ENCODE results near the gene CSTA.
A peak's percentile ranks its signal among the peaks of the same experiment; 100 is the strongest.
"Not testable (repeated sequence)": the region's sequence is repeated elsewhere in the genome, so short reads cannot be mapped to it uniquely, and the experiment has no call there.

The CSTA gene

DNA sequence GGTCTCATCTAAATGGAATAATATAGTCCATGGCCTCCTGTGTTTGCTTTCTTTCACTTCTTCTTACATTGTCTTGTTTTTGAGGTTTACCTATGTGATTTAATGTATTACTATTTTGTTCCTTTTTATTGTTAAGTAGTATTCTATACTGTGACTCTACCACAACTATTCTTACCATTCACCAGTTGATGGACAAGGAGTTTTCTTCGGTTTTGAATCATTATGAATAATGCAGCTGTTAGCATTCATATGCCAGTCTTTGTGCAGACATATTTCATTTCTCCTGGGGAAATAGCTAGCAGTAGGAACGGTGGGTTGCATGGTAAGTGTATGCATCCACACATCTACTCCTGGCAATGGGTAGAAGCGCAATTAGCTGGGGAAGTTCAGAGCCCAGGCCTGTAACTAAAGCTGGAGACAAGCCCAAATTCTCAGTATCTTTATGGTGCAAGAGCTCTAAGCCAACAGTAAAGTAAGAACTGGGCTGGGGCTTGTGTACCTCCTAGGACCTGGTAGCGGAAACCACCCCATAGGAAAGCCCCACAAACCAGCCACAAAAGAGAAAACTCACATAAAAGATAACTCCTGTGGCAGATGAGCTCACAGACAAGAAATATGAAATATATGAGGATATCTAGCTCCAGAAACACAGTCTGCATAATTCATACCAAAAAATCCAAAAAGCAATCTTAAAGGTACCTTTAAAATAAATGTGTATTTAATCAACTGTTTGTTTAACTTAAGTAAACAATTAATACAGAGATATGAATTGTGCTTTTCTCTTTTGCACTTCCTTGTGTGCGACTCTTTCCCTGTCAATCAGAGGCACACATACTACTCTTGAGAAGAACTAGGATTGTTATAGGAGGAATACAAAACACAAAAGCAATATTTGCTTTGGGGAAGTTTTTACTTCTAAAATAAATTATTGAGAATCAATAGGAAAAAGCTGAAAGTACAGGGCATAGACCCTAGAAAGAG lies 2.7 kb upstream of the CSTA start:
- DNase-seq = no peak

DNA sequence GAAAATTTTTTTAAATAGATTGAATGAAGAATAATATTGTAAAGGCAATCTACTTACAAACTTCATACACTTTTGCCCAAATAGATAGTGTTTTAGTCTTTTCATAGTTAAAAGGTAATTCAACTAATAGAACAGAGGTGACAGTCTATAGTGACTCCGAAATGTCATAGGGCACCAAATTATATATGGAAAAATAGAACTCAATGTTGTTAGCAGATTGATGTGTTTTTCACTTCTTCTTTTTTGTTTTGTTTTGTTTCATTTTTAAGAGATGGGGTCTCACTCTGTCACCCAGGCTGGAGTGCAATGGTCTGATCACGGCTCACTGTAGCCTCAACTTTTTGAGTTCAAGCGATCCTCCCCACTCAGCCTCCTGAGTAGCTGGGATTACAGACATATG lies 721 bp downstream of the CSTA start:
- no peak for DNase-seq

DNA sequence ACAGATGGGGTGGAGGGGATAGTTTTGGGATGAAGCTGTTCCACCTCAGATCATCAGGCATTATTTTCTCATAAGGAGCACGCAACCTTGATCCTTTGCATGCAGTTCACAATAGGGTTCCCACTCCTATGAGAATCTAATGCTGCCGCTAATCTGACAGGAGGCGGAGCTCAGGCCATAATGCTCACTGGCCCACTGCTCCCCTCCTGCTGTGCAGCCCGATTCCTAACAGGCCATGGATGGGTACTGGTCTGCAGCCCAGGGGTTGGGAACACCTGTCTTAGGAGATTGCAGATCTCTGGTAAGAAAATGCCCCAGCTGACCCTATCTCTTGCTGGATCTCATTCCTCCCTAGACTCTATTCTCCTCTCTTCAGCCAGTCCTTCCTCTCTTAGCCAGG lies 6.8 kb downstream of the CSTA start:
- DNase-seq = no peak

DNA sequence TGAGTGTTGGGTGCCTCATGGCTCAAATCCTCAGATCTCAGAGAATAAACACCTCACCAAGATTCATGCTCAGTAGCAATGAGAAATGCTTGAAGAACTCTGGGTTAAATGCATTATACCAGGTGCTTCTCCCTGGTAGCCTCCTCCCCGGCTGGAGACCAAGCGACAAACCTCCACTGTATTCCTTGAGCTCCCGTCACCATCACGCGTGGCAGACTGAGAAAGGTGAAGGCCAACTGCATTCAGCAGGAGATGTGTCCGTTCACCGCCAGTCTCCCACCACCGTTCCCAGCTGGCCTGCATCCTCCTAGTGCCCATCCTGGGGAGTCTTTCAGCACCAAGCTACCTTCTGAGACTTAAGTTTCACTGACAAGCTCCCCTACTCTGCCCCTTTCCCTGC lies 7.5 kb downstream of the CSTA start:
- DNase-seq = no peak

DNA sequence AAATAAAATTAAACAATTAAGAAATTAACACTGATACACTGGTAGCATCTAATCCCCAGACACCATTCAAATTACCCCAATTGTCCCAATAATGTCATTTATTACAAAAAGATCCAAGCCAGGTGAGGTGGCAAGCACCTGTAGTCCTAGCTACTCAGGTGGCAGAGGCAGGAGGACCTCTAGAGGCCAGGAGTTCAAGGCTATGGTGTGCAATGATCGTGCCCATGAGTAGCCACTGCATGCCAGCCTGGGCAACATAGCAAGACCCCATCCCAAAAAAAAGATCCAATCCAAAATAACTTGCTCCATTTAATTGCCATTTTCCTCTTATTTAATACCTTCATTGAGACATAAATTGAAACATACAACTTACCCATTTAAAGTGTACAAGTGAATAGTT lies 17.8 kb downstream of the CSTA start:
- DNase-seq = no peak

DNA sequence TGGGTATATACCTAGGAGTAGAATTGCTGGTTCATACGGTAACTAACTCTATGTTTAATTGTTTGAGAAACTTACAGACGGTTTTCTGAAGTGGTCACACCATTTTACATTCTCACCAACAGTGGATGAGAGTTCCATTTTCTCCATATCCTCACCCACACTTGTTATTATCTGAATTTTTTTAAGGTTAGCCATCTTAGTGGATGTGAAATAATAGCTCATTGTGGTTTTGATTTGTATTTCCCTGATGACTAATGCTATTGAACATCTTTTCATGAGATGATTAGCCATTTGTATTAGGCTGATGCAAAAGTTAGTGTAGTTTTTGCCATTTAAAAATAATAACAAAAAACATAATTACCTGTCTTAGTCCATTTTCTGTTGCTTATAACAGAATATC lies 18.6 kb downstream of the CSTA start:
- DNase-seq = no peak

DNA sequence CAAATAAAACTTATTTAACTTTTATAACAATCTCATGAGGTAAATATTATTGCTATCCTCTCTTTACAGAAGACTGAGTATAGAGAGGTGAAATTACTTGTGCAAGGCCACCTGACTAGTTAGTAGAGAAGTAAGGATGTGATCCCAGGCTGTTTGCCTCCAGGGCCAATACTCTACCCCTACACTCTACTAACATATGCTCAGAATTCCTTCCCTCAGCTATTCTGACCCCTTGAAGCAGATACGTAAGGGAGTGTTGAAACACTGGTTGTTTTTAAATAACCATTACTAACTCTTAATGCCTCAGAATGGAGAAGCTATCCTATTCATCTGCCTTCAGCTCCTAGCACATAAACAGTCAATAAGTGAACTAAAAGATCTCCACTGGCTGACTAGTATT lies 24.1 kb downstream of the CSTA start:
- DNase-seq = no peak

DNA sequence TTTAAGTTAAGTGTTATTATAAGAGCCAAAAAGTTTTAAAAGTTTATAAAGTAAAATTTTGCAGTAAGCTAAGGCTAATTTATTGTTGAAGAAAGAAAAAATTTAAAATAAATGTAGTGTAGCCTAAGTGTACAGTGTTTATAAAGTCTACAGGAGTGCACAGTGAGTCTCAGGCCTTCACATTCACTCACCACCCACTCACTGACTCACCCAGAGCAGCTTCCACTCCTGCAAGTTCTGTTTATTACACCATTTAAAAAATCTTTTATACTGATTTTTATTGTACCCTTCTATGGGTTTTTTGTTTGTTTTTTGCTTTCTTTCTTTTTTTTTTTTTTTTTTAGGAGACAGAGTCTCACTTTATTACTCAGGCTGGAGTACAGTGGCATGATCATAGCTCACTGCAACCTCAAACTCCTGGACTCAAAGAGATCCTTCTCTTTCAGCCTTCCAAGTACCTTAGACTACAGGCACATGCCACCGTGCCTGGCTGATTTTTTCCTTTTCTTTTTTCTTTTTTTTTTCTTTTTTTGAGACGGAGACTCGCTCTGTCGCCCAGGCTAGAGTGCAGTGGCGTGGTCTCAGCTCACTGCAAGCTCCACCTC lies 25.9 kb downstream of the CSTA start:
- DNase-seq = no peak

DNA sequence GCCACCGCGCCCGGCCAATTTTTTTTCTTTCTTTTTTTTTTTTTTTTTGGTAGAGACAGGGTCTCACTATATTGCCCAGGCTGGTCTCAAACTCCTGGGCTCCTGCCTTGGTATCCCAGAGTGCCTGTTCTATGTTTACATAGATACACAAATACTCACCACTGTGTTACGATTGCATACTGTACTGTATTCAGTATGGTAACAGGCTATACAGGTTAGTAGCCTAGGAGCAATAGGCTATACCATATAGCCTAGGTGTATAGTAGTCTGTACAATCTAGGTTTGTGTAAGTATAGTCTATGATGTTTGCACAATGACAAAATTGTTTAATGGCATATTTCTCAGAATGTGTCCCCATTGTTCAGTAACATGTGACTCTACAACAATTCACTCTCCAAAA lies 26.6 kb downstream of the CSTA start:
- DNase-seq = peak in 1 of 2 experiments; percentile 13

DNA sequence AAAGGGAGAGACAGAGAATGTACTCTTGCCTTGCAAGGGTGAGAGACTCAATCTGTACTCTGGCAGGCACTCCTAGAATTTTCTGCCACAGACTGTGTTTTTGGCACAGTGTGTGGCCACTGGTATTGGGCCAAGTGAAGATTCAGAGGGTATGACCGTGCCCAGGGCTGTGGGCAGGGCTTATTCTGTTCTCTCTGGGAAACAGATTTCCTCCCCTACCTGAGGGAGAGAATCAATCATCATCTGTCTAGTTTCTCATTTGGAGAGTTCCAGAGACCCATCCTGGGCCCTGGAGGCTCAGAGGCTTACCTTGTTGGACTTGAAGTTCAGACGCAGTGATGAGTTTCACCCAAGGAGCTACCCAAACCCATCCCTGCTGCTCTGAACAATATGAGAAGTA lies 28.2 kb downstream of the CSTA start:
- peak in 1 of 2 experiments; percentile 28 for DNase-seq

DNA sequence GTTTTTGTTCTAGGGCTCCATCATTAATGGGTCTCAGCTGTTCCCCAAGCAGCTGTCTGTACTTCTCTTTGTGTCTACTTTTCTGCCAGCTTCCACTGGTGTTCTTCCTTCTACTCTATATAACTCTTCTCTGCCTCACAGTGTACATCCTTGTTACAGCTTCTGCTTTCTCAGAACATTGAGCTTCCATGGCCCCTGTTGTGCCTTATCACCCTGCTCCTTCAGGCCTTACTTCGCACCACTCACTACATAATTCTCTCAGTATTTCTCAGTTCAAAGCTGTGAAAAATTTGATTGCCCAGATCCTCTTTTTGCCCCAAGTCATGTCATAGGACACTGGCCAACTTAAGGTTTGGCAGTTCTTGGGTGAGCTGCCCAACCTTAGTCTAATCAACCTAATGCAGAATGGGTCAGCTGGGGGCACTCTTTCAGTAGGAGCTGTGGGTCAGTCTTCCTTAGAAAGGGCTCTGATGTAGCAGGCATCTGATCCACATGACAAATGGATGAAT lies 28.9 kb downstream of the CSTA start:
- DNase-seq = no peak

DNA sequence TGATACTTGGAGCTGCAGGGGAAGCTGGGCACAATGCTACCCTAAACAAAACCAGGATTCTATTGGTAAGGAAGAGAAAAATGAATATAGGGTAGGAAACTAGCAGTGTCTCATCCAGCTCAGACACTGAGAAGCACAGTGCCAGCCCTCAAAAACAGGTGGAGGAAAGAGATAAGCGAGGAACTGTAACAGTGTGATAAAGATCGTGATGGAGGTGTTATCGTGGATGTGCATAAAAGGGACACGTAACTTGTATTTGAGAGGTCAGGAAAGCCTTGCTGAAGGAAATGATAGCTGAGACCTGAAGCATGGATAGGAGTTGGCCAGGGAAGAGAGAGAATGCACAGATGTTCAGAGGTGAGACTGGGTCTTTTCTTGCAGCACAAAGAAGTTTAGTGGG lies 30.6 kb downstream of the CSTA start:
- DNase-seq = no peak

DNA sequence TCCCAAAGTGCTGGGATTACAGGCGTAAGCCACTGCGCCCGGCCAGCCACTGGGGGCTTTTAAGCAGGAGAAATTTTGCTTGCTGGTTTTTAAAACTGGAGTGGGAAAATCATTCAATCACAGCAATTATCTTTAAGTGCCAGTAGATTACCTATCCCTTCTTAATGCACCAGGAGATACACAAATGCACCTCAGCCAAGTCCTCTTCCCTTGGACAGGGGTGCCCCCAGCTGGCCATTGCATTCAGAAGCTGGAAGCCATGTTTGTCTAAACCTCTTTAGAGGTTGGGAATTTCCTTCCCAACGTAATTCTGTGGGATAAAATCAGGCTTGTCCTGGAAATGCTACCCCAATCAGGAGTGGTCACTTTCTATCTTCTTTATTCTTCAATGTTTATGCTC lies 31.4 kb downstream of the CSTA start:
- DNase-seq = peak; percentile 54 to 69

DNA sequence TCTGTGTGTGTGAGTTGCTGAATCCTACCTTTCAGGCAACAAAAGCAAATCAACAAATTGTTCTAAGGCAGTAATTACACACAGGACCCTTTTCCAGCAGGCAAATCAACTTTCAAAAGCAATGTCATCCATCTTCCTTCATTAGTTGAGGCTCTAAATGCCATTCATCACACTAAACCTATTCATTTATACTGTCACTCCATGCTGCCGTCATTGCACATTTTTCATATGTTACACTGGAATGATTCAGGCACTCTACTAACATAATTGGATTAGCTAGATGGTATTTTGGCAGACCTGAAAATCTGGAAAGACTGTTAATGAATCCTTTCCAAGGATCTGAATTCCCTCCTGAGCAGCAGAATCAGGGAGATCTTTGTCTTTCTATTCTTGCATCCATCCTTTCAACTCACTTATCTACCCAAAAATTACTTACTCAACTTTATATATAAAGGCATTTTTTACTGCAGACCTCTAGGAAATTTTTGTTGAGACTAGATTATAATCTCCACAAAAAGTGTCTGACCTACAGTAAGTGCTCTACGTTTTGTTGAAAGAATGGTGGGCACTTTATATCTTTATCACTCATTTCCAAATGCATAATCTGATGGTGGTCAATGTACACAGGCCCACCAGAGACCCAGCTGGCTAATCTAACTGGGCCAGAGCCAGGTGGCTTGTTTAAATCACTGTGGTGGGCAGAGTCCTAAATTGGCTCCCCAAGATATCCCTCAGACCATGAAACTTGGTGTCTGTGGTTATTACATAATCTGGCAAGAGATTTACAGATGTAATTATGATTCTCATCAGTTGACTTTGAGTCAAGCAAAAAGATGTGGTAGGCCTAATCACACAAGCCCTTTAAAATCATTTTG lies 33.0 kb downstream of the CSTA start:
- DNase-seq = peak in 1 of 2 experiments; percentile 24

DNA sequence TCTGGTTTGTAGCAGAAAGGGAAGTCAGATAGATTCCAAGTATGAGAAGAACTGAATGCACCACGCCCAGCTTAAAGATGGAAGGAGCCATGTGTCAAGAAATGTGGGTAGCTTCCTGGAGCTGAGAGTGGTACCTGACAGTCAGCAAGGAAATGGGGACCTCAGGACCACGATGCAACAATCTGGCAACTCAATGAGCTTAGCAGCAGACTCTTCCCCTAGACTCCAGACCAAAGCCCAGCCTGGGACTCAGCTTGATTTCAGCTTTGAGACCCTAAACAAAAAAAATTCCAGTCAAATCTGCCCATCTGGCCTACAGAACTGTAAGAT lies 33.6 kb downstream of the CSTA start:
- DNase-seq = no peak

DNA sequence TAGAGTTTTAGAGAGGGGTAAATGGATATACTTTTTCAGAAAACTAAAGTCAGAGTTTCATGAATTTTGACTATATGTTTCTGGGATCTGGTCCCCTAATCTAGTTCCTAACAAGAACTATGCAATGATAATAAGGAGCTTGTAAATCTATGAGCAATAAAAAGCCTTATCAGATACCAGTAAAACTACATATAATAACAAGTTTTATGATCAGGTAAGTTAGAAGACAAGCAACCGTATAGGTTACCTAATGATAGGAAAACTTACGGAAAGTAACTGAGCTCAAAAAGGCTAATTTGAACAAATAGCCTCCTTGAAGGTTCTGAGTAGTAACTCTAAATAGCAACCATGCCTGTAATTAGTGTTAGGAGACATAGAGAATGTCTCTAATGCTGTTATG lies 37.0 kb downstream of the CSTA start:
- no peak for DNase-seq

DNA sequence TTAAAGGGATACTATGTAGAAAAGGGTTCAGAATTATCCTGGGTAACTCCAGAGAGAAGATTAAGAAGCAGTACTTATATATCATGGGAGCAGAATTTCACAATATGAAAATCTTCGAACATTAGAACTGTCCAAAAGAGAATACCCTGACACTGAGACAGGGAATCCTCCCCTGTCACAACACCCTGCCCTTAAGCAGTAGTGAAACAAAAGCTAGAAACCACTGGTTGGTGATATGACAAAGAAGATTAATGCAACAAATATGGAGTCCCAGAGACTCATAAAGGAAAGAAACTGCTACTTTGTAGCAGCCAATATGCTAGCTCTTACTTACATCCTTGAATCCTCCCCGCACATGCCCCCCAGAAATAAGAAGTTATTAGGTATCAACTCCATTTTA lies 39.4 kb downstream of the CSTA start:
- no peak for DNase-seq

DNA sequence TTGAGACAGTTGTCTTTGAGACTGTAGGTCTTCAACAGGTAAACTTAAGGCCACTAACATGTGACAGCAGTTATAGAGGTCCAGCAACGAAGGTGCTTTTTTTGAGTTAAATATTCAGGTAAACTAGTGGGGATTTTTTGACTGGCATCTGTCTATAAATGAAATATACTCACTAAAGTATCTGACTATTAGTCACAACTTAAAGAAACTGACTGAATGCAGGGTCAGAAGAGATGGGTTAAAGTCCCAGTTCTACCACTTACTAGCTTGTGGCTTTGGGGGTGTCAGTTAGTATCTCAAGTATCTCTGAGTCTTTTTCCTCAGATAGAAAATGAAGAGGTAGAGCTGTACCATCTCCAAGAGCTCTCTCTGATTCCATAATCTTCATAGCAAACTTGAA lies 40.0 kb downstream of the CSTA start:
- no peak for DNase-seq

DNA sequence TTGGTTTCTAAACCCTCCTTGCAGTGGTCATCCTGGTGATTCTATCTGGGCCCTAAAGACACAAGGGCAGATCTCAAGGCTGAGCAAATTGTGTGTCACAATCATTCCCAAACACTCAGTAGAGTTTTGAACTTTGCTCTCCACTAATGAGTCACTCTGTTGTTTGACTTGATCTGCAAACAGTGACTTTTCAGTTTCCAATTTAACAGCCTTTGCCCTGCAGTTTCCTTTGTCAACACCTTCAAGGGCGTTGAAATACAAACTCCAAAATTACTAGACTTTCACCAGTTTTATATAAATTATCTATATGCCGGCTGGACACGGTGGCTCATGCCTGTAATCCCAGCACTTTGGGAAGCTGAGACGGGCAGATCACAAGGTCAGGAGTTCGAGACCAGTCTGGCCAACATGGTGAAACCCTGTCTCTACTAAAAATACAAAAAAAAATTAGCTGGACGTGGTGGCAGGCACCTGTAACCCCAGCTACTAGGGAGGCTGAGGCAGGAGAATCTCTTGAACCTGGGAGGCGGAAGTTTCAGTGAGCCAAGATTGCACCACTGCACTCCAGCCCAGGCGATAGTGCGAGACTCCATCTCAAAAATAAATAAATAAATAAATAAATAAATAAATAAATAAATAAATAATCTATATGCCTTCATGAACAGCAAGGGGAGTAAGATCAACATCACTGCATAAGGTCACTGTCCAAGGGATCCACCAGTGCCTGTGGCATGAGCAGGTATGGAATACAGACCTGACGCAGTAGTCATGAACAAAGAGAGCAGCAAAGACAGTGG lies 40.7 kb downstream of the CSTA start:
- not testable (repeated sequence) for DNase-seq

DNA sequence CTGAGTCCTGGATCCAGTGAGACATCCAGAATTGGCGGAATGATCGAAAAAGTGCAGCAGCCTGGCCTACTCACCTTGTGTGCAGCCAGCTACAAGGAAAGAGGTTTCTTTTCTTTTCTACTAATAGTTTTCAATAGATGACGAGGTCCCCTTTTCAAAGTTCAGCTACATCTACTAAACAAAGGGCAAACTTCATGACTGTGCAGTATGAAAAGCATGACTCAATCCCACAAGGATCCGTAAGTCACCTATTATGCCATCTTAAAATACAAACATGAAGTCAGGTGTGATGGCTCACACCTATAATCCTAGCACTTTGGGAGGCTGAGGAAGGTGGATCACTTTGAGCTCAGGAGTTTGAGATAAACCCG lies 41.3 kb downstream of the CSTA start:
- no peak for DNase-seq

DNA sequence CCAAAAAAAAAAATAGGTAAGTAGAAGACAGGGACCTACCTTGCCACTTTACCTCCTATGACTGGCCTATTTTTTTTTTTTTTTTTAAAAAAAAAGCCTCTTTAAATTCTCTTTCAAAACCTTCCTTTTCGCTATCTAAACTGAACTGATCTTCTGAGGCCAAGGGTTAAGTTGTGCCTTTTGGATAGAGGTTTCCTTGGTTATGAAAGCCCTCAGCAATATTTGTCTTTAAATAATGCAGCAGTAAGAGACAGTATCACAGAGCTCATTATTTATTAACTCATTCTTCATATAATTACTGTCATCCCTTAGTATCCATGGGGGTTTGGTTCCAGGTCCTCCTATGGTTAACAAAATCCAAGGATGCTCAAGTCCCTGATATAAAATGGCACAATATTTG lies 49.0 kb downstream of the CSTA start:
- no peak for DNase-seq

DNA sequence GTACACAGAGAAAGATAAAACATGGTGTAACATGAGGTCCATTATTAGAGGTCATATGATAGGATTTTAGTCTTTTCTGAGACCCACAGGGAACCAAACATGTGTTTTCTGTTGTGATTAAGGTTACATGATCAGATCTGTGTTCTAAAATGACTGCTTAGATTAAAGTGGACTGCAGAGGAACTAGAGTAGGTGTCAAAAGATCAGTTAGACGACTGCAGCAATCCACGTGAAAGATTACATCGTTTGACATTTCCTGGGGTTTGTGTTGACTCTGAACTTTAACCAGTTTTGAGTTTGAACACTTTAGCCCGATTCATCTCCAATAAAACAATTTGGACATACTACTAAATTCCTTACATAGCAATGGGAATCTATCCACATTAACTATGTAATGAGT lies 52.9 kb downstream of the CSTA start:
- DNase-seq = no peak
